GM10266 (cell line): ENCODE results near the gene PLEKHN1.

Experiments
- DNase-seq: peaks from one replicate; pipeline ENCODE4 v3.0.0; 2012; ENCODE audit errors: extremely low spot score
- TF ChIP-seq, protein P1 (sequence below): IDR thresholded peaks from 2 replicates; pipeline ENCODE4 v1.5.1; 2012; ENCODE audit warnings: mild to moderate bottlenecking, low read depth; ENCODE audit not compliant: control insufficient read depth, insufficient read depth; ENCODE audit errors: missing control alignments

The PLEKHN1 gene

GRCh38 chr1:966135-966703 is at the start of gene PLEKHN1:
Gene PLEKHN1, plus strand, starts transcription at chr1:966482. Its CDS starts 50 bp downstream, at chr1:966532.
- TF ChIP-seq, protein P1, sequence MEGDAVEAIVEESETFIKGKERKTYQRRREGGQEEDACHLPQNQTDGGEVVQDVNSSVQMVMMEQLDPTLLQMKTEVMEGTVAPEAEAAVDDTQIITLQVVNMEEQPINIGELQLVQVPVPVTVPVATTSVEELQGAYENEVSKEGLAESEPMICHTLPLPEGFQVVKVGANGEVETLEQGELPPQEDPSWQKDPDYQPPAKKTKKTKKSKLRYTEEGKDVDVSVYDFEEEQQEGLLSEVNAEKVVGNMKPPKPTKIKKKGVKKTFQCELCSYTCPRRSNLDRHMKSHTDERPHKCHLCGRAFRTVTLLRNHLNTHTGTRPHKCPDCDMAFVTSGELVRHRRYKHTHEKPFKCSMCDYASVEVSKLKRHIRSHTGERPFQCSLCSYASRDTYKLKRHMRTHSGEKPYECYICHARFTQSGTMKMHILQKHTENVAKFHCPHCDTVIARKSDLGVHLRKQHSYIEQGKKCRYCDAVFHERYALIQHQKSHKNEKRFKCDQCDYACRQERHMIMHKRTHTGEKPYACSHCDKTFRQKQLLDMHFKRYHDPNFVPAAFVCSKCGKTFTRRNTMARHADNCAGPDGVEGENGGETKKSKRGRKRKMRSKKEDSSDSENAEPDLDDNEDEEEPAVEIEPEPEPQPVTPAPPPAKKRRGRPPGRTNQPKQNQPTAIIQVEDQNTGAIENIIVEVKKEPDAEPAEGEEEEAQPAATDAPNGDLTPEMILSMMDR, result no peak
- peak; percentile 78 for DNase-seq

DNA sequence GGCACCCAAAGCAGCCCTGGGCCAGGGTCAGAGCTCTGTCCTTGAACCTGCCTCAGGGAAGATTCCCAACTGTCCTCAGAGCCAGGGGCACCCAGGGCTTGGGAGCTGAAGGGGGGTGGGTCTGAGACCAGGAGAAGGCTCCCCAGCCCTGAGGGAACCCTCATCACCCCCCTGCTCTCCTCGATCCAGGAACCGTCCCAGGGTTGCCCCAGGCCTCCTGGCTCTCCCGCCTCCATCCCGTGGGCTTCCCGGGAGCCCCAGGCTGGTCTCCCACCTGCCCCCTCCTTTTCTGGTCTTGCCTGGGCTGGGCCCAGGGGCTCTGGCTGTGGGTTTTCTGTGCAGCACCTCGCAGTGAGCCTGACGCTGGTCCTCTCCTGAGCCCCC is 49.2 kb upstream of the PLEKHN1 start:
- TF ChIP-seq, protein P1, result no peak
- DNase-seq, result no peak

GRCh38 chr1:917466-918091 is 48.7 kb upstream of the PLEKHN1 start:
- DNase-seq, result no peak
- TF ChIP-seq, protein P1, result no peak

DNA sequence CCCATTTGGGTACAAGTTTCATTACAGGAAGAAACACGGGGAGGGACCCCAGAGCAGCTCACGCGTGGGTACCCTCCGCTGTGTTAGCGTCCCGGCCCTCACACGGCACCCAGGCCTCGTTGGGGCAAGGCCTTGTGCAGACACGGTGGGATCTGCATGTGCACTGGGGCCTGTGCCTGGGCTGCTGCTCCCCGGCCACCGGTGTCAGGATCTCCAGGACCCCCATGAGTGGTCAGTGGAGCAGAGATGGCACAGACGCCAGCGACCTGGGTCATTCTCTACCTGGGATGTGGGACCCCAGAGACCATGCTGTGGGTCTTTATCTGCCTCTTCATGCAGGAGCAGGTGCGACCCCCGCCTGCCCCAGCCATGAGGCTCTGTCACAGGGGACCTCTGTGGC is 47.9 kb upstream of the PLEKHN1 start:
- DNase-seq, result no peak
- TF ChIP-seq, protein P1, result no peak

DNA sequence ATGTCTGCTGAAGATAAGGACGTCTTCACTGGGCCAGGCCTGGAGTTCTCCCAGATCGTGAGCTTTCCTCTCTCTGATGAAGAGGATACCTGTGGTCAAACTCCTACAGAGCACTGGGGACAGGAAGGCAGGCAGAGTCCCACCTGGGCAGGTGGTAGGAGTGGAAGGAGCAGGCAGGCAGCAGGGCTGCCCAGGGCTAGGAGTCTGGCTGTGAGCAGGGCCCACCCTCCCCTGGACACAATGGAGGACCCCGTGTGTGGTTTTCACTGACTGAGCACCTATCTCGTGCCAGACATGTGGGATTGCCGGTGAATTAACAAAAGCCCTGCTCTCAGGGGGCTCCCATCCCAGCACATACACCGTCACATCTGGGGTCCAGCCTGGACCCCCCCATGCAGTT is 47.4 kb upstream of the PLEKHN1 start:
- no peak for DNase-seq
- TF ChIP-seq, protein P1, result no peak

DNA sequence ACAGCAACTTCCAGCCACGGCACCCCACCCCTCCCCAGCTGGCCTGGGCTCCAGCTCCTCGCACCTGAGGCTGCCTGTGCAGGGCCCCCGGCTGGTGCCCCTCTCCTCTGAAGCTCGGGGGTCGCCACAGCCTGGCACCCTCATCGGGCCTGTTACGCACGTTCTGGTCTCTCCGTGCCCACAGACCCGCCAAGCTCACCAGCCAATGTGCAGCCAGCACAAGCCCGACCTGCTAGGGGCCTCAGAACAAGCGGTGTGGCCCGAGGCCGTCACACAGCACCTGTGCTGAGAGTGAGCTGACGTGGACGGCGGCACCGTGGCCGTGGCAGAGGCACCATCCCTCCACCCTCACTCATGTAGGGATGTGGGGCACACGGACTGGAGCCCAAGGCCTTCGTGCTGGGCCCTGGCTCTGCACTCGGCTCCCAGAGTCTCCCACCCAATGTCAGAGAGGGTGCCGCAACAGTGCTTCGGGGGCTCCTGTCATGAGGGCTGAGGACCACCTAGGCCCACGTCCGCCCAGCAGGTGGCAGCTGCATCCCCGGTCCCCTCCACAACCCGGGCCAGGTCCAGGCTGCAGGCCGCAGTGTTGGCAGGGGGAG is 46.9 kb upstream of the PLEKHN1 start:
- no peak for DNase-seq
- TF ChIP-seq, protein P1, result peak; percentile 10

DNA sequence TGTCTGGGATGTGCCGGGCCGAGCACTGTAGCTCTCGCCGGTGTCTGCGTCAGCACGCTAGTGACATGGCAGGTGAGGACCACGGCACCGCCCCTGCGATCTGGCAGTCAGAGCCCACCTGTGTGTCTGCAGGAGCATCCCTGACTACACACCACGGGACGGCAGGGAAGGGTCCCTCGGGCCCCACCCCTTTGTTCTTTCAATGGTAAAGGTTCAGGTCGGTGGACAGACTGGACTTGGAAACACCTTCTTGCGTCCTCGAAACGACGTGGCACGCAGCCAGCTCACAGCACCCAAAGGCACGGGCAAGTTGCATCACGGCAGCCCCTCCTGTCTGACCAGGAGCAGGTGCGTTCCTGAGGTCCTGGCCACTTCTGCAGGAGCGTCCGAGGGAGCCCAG is 46.3 kb upstream of the PLEKHN1 start:
- no peak for DNase-seq
- TF ChIP-seq, protein P1, result no peak
